ENCODE data around the gene ZMIZ1. TPM values are rescaled to one million over a fixed set of nuclear protein-coding genes. Genes with fewer than 3 reads are reported as not detected.

ZMIZ1 gene
- total and polyA plus RNA-seq, 2 donors from 2014 or later: 14.2 to 97.6 TPM

GRCh38 chr10:79340646-79341244, 272.0 kb downstream of the ZMIZ1 start:
- no peaks in the 10 kb centered on the region for H3K9me3 ChIP-seq (ENCODE audit: control insufficient read depth in 2 of 3, insufficient read depth in 1 of 3, low read length in 3 of 3)
- no peak for DNase-seq
- no peak overlapping the region for H3K4me3 ChIP-seq (ENCODE audit: low read length in 3 of 3)
- H3K36me3 ChIP-seq (ENCODE audit: control insufficient read depth in 2 of 3, insufficient read depth in 3 of 3, low read length in 3 of 3): no peaks in the 10 kb centered on the region
- intact Hi-C loops (cut with DNase I): no loop called here
- no peak overlapping the region for H3K27ac ChIP-seq (ENCODE audit: low read depth in 2 of 2, low read length in 2 of 2)
- no peak for FAIRE-seq
- no peaks in the 10 kb centered on the region for H3K27me3 ChIP-seq (ENCODE audit: control insufficient read depth, insufficient read depth, low read length)
- no peak overlapping the region for H3K9ac ChIP-seq (ENCODE audit: low read length in 3 of 3)
- H3K4me1 ChIP-seq (ENCODE audit: control insufficient read depth in 2 of 3, insufficient read depth in 2 of 3, low read depth in 1 of 3, low read length in 3 of 3): peaks cover 0 to 3% (median 0%) of the 10 kb centered on the region in 3 donors
- no peak for TF ChIP-seq CTCF (IDR thresholded peaks at IDR 0.05; ENCODE audit: borderline replicate concordance, extremely low read depth, insufficient read depth)

DNA sequence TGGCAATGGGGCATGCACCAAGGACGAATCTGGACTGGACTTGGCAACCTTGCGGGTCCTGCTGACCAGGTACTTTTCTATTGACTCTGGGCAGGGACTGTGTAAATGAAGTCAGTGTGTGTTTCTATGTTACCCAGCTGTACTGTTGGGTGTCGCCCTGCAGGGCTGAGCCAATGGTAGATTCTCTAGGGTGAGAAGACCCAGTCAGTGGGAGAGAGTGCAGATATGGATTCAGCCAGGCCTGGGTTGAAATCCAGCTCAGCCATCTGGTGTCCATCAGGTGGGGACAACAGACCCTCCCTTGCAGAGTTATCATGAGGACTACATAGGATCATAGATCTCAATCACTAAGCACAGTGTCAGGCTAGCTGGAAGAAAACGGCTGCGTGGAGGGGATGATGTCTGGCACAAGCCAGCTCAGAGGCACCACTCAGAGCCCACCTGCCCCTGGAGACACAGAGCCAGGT, 273.6 kb downstream of the ZMIZ1 start:
- no peaks in the 10 kb centered on the region for H3K9me3 ChIP-seq (ENCODE audit: control insufficient read depth in 2 of 3, insufficient read depth in 1 of 3, low read length in 3 of 3)
- peak in 1 of 5 donors; percentile 29 for DNase-seq
- H3K4me1 ChIP-seq (ENCODE audit: control insufficient read depth in 2 of 3, insufficient read depth in 2 of 3, low read depth in 1 of 3, low read length in 3 of 3): peaks cover 0 to 5% (median 3%) of the 10 kb centered on the region in 3 donors
- intact Hi-C loops (cut with DNase I): no loop called here
- H3K27ac ChIP-seq (ENCODE audit: low read depth in 2 of 2, low read length in 2 of 2): no peak overlapping the region
- no peak overlapping the region for H3K4me3 ChIP-seq (ENCODE audit: low read length in 3 of 3)
- H3K36me3 ChIP-seq (ENCODE audit: control insufficient read depth in 2 of 3, insufficient read depth in 3 of 3, low read length in 3 of 3): no peaks in the 10 kb centered on the region
- TF ChIP-seq CTCF (IDR thresholded peaks at IDR 0.05; ENCODE audit: borderline replicate concordance, extremely low read depth, insufficient read depth): no peak
- no peak overlapping the region for H3K9ac ChIP-seq (ENCODE audit: low read length in 3 of 3)
- FAIRE-seq: no peak
- no peaks in the 10 kb centered on the region for H3K27me3 ChIP-seq (ENCODE audit: control insufficient read depth, insufficient read depth, low read length)

DNA sequence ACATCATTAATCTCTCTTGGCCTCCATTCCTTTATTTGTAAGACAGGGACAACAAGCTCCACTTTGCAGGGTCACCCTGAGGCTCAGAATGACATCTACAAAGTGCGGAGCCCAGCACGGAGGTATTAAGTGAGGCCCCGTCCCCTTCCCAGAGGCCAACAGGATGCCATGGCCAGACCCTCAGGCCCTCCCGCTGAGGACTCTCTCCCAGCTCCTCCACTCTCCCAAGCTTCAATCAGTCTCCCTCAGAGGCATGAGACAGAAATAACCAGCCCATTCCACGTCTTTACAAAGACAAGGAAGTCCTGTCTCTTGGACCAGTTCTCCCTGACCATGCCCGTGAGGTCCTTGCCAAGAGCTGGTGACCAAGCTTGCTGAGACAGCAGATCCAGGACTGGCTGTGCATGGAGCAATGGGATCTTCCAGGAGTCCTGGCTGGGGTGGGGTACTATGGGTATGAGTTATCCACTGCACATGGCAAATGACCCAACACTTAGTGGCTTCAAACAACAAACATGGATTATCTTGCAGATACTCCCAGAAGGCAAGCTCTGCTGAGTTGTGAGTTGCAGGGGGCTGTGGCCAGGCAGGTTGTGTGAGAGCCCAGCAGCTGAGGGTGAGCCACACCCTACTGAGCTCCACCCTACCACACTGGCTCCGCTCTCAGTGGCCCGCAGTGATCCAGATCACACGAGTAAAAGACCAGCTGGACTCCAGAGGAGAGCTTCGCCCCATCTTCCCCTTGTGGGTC, 274.2 kb downstream of the ZMIZ1 start:
- no peak overlapping the region for H3K9ac ChIP-seq (ENCODE audit: low read length in 3 of 3)
- TF ChIP-seq CTCF (IDR thresholded peaks at IDR 0.05; ENCODE audit: borderline replicate concordance, extremely low read depth, insufficient read depth): no peak
- DNase-seq (peak in 1 of 5 donors; percentile 36), FAIRE-seq (no peak)
- intact Hi-C loops (cut with DNase I): no loop called here
- no peak overlapping the region for H3K4me3 ChIP-seq (ENCODE audit: low read length in 3 of 3)
- H3K9me3 ChIP-seq (ENCODE audit: control insufficient read depth in 2 of 3, insufficient read depth in 1 of 3, low read length in 3 of 3): no peaks in the 10 kb centered on the region
- no peaks in the 10 kb centered on the region for H3K36me3 ChIP-seq (ENCODE audit: control insufficient read depth in 2 of 3, insufficient read depth in 3 of 3, low read length in 3 of 3)
- no peak overlapping the region for H3K27ac ChIP-seq (ENCODE audit: low read depth in 2 of 2, low read length in 2 of 2)
- H3K4me1 ChIP-seq (ENCODE audit: control insufficient read depth in 2 of 3, insufficient read depth in 2 of 3, low read depth in 1 of 3, low read length in 3 of 3): peaks cover 0 to 5% (median 3%) of the 10 kb centered on the region in 3 donors
- no peaks in the 10 kb centered on the region for H3K27me3 ChIP-seq (ENCODE audit: control insufficient read depth, insufficient read depth, low read length)

Measured in kidney (tissue), 14 donors.